GM18526 (cell line): ENCODE data around the gene NUP210L.

ENCODE experiments used
- POLR2A ChIP-seq: IDR thresholded peaks from 3 replicates; pipeline ENCODE4 v1.6.1; 2011; ENCODE audit not compliant: insufficient read length; ENCODE audit errors: extremely low read depth

The NUP210L gene

DNA sequence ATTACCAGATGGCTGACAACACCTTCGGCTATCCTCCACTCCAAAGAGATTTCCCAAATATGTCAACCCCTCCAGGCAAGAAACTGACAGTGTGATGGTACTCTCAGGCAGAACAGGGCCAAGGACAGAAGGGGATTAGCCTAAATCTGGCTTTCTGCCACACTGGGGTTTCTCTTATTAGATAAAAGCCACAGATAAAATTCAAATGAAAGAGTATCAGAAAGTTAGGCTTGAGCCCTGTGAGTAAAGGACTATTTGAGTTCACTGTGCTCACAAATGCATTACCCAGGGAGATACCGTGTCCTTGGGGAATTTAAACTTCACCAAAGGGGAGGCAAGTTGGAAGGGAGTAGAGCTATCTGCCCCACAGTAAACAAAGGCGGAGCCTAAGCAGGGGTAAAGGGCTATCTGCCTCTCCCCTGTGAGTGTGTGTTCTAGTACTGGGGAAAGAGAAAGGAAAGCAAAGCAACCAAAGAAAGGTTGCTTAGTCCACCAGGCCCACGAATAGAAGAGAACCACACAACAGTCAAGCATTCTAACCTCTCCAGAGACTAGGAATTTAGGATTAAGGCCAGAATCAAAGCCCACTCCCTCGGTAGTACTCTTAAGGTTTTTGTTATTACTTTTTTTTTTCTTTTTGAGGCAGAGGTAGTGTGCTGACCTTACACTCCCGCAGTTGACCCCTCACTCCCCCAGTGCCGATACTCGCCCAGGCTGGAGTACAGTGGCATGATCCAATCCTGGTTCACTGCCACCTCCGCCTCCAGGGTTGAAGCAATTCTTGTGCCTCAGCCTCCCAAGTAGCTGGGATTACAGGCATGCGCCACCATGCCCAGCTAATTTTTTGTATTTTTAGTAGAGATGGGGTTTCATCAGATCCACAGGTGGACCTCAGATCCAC lies 24.3 kb upstream of the NUP210L start:
- no peak for TF ChIP-seq POLR2A

- TF ChIP-seq POLR2A, result no peak
Measured at GRCh38 chr1:154178013-154178412, 23.1 kb upstream of the NUP210L start.

DNA sequence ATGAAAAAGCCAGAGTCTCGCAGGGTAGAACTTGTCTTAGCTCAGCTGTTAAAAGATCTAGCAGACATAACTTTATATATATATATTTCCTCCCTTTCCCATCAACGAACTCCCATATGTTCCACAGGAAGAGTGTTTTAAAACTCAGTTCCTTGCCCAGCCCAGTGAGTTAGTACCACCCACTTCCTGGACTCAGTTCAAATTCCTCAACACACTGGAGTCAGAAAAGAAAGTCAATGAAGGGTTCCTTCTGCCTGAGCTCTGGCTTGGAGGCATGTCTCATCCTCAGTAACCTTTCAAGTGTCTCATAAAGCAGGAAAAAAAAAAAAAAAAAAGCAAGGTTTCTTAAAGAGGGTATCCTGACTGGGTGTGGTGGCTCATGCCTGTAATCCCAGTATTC lies 21.5 kb upstream of the NUP210L start:
- no peak for TF ChIP-seq POLR2A

DNA sequence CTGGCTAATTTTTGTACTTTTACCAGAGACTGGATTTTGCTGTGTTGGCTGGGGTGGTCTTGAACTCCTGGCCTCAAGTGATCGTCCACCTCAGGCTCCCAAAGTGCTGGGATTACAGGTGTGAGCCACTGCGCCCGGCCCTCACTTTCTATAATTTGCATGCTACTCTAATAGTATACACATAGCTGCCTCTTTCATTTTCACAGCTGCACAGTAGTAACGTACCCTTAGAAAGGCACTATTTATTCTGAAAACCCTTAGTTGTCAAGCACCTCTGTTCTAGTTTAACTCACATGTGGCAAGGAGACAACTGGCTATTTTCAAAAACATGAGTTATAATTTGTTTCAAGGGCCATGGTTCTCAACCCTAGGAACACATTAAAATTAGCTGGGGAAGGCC lies 19.8 kb upstream of the NUP210L start:
- TF ChIP-seq POLR2A, result no peak

GRCh38 chr1:154171880-154172279 lies 17.0 kb upstream of the NUP210L start:
- TF ChIP-seq POLR2A, result no peak

DNA sequence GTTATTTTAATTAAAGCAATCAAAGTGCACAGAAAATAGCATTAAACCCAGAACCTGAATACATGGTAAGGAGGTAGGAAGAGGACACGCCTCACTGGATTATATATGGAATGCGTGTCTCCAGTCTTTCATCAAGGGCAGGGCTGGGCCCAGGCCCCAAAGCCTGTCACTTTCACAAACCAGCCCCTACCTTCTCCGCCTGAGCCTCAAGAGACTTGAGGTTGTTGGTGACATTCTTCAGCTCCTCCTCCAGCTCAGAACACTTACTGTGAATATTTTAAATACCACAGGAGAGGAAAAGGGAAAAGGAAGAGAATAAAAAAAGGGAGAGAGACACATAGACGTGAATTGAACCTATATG lies 16.3 kb upstream of the NUP210L start:
- no peak for TF ChIP-seq POLR2A

GRCh38 chr1:154170547-154171222 lies 15.8 kb upstream of the NUP210L start:
- no peak for TF ChIP-seq POLR2A

GRCh38 chr1:154167461-154167860 lies 12.6 kb upstream of the NUP210L start:
- TF ChIP-seq POLR2A, result no peak

DNA sequence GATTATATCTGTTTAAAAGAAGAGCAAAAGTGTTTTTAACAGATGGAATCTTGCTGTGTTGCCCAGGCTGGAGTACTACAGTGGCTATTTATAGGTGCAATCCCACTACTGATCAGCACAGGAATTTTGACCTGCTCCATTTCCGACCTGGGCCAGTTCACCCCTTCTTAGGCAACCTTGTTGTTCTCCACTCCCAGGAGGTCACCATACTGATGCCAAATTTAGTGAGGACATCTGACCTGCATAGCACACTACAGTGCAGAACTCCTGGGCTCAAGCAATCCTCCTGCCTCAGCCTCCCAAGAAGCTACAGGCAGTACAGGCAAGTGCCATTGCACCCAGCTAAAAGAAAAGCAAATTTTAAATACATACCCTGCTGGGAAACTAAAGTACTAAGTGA lies 11.3 kb upstream of the NUP210L start:
- no peak for TF ChIP-seq POLR2A

DNA sequence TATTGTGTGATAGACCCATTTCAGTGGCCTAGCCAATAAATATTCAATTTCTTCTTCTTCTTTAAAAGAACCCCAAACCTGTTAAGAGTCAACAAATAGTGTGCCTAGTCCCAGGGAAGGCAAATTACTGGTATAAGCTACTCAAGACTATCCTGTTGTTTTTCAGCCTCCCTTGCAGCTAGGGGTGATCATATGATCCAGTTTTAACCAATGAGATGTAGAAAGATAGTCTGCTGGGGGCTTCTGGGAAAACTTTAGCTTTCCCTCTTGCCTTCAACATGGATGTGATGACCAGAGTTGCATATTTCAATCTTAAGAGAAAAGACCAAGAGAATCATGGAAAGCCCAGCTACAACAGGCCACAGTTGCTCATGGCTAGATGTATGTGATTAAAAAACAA lies 4.7 kb upstream of the NUP210L start:
- no peak for TF ChIP-seq POLR2A

DNA sequence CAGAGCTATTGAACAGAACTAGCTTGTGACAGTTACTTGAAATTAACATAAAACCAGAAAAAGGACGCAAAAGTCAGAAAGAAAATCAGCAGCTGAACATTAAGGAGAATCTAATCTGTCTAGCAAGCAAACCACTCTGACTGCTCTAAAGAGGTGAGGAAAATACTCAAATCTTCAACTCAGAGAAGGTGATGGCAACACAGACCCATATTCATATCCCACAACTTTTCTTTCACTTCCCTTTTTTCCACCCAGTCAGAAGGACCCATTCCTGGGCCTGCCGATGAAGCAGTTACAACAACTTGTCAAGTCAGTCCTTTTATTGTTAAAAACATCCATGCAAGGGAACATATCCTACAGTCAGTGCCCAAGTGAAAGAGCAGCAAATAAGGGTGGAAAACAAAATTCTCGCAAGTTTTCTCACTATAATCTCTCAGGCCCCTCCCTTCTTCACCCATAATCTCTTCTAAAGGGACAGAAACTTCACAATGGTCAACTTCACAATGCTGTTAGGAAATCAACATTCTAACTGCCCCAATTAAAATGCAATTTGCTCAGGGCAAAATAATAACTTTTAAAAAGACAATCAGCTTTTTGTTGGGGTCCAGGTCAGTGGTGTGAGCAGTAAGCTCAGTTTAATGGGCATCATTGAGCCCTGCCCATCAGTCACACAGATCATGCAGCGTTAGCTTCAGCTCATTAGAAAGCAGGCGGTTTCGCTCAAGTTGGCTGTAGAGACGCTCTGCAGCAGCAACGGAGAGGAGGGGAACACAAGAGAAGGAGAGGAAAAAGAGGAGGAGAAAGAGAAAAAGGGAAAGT lies 3.6 kb upstream of the NUP210L start:
- TF ChIP-seq POLR2A, result no peak

DNA sequence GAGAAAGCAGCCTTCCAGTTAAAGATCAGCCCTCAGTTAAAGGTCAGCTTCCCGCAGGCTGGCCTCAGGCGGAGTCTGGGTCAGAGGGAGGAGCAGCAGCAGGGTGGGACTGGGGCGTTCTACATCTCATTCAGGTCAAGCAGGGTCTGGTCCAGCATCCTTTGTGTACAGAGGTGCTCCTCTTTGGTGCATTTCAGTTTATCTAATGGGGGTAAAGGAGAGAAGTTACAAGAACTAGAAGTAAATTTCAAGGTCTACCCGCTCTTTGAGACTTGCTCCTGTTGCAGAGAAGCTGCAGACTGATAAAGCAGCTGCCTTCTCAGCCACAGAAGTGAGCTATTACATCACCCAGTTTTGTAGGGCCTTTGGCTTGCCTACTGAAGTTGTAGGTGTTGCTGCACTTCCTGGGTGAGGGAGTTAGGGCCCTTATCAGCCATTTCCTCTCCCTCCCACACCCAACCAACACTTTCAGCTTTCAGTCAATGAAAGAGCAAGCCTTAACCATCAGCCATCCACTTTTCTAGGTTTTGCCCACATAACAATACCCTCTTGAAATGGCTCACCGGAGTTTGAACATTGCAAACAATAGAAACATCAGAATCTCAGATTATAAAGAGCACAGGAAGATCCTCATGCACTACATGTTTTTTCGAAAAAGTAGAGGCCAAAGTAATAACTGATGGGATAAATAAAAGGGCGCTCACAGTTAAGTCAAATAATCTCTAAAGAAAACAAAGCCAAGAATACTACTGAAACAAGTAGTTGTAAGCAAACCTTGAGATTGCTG lies 2.8 kb upstream of the NUP210L start:
- no peak for TF ChIP-seq POLR2A

- no peak for TF ChIP-seq POLR2A
Measured at GRCh38 chr1:154155251-154155650, 378 bp upstream of the NUP210L start.

- no peak for TF ChIP-seq POLR2A
Measured at GRCh38 chr1:154154053-154154452, 820 bp downstream of the NUP210L start.

GRCh38 chr1:154151311-154151710 lies 3.6 kb downstream of the NUP210L start:
- no peak for TF ChIP-seq POLR2A

- TF ChIP-seq POLR2A, result no peak
Measured at GRCh38 chr1:154148807-154149206, 6.1 kb downstream of the NUP210L start.

DNA sequence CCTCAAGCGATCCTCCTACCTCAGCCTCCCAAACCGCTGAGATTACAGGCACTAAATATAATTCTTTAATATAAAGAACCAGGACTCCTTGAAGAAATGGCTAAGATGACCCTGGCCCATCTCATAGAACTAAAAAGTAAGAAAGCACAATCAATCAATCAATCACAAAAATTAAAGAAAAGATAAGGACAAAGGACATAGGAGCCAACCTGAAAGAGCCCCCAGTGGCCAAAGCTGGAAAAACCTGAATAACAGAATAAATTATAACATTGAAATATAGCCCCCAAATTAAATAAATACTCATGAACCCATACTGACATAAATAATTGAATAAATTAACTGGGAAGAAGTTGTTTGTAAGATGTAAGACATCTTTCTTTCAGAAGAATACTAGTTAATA lies 8.9 kb downstream of the NUP210L start:
- TF ChIP-seq POLR2A, result no peak
